ENCODE results near the gene AGK. TPM values are rescaled to one million over a fixed set of nuclear protein-coding genes. Genes with fewer than 3 reads are reported as not detected.

The AGK gene
- total and polyA plus RNA-seq, 2 of the 8 experiments (the other 6 are each of a cell fraction or from before 2014, with no cell fraction given): 25.8 to 34.0 TPM

DNA sequence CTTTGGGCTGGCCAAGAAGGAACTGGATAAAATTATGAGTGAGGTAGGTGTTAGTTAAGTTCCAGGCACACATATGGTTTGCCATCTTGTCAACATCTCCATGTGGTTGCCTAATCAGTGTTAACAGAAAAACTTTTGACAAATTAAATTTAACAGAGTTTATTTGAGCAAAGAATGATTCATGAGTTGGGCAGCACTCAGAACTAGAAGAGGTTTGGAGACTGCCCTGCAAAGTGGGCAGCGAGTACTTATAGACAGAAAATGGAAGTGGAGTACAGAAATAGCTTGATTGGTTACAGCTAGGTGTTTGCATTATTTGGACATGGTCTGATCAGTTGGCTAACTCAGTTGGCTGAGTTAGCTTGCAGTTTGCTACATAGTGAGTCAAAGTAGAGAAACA lies 37.5 kb upstream of the AGK start:
- H2BK12ac ChIP-seq (ENCODE audit: low read depth, low read length): no peak overlapping the region
- peaks cover 0 to 14% (median 9%) of the 10 kb centered on the region in 4 experiments; a peak in 4 of 7 replicates for H3K27me3 ChIP-seq (replicated peaks in 1 of 4; ENCODE audit: control insufficient read depth in 3 of 4, extremely low read depth in 1 of 4, insufficient read depth in 3 of 4, low read length in 3 of 4)
- no peak overlapping the region for H3K27ac ChIP-seq (ENCODE audit: low read depth, low read length)
- no peak overlapping the region for H4K91ac ChIP-seq (replicated peaks; ENCODE audit: insufficient read length, low read length)
- 83% methylated on average over 1 of the region's 1 CpG; no CpG with 5 or more reads in 1 of the 2 experiments for WGBS, 2 experiments (ENCODE audit: extremely low coverage in 1 of 2, insufficient coverage in 1 of 2, insufficient read length in 1 of 2, insufficient replicate concordance in 2 of 2, low coverage in 1 of 2, low lambda C conversion rate in 2 of 2, missing lambda C conversion rate in 1 of 2)
- H4K8ac ChIP-seq (ENCODE audit: extremely low read depth, insufficient read depth, low read length): no peak overlapping the region
- H2BK15ac ChIP-seq (ENCODE audit: low read length): no peak overlapping the region
- H3K9me3 ChIP-seq (ENCODE audit: insufficient read depth in 2 of 2, low read depth in 1 of 2, low read length in 1 of 2): peaks cover 4 to 9% of the 10 kb centered on the region in 2 experiments; a peak in 1 of 4 replicates
- H2BK120ac ChIP-seq (replicated peaks; ENCODE audit: low read depth, low read length): no peak overlapping the region
- H2BK5ac ChIP-seq (ENCODE audit: low read depth, low read length): no peak overlapping the region
- no peaks in the 10 kb centered on the region for H3K79me1 ChIP-seq (ENCODE audit: low read depth, low read length)
- H3K4ac ChIP-seq (replicated peaks; ENCODE audit: insufficient read length, low read depth, low read length): no peak overlapping the region
- no peak overlapping the region for H3K14ac ChIP-seq (ENCODE audit: insufficient read length)
- H4K5ac ChIP-seq (ENCODE audit: insufficient read length, low read depth, low read length): no peak overlapping the region
- no peaks in the 10 kb centered on the region for H4K20me1 ChIP-seq (replicated peaks in 1 of 2; ENCODE audit: control insufficient read depth in 1 of 2, insufficient read depth in 2 of 2, low read length in 2 of 2)
- DNase-seq (ENCODE audit: low read depth in 1 of 2, low spot score in 2 of 2) (no peak), FAIRE-seq (no peak)
- no peaks in the 10 kb centered on the region for H3K79me2 ChIP-seq (ENCODE audit: control insufficient read depth in 1 of 2, insufficient read depth in 2 of 2, low read length in 2 of 2)
- no peak overlapping the region for H3K4me2 ChIP-seq (ENCODE audit: insufficient read depth in 1 of 2, low read depth in 2 of 2, low read length in 2 of 2)
- peaks cover 7% of the 10 kb centered on the region for H3K23me2 ChIP-seq (ENCODE audit: low read depth, low read length)
- CTCF ChIA-PET (ENCODE audit: partially characterized antibody): interaction anchor here (1.8 kb wide), 1 partner anchor 141 kb away, joined by 4 read pairs; no protein-coding TSS in a partner anchor
- peaks cover 0 to 7% (median 0%) of the 10 kb centered on the region in 4 experiments; a peak in 1 of 8 replicates for H3K36me3 ChIP-seq (ENCODE audit: control insufficient read depth in 2 of 4, insufficient read depth in 4 of 4, low read length in 3 of 4)
- POLR2A ChIA-PET (ENCODE audit: partially characterized antibody): no interaction called here
- peaks cover 3 to 14% (median 6%) of the 10 kb centered on the region in 4 experiments; a peak in 5 of 7 replicates for H3K4me1 ChIP-seq (replicated peaks in 1 of 4; ENCODE audit: control insufficient read depth in 3 of 4, insufficient read depth in 4 of 4, low read length in 3 of 4)
- no peak overlapping the region for H3K9ac ChIP-seq (replicated peaks in 1 of 4; ENCODE audit: extremely low read depth in 1 of 4, low read depth in 3 of 4, low read length in 3 of 4)
- no peak overlapping the region for H3K4me3 ChIP-seq (ENCODE audit: extremely low read depth in 1 of 4, insufficient read depth in 2 of 4, low read depth in 3 of 4, low read length in 4 of 4)
- H2BK20ac ChIP-seq (ENCODE audit: low read length): no peak overlapping the region
- no peak overlapping the region for H2AK5ac ChIP-seq (ENCODE audit: low read depth, low read length)
- no peak overlapping the region for H3K56ac ChIP-seq (replicated peaks; ENCODE audit: insufficient read length, low read depth, low read length)
- H3K18ac ChIP-seq (ENCODE audit: extremely low read depth, low read length): no peak overlapping the region
- H3K23ac ChIP-seq (ENCODE audit: insufficient read length): no peak overlapping the region
- no peak overlapping the region for H2AFZ ChIP-seq (ENCODE audit: low read length)
- TF ChIP-seq POLR2AphosphoS5 (IDR thresholded peaks at IDR 0.05; ENCODE audit: low read depth, low read length): no peak
- TF ChIP-seq BCL11A (IDR thresholded peaks at IDR 0.05; ENCODE audit: low read depth in 2 of 2, low read length in 2 of 2): no peak
- TF ChIP-seq SUZ12 (IDR thresholded peaks at IDR 0.05; ENCODE audit: low read length): no peak
- TF ChIP-seq BRCA1 (IDR thresholded peaks at IDR 0.05; ENCODE audit: low read depth, low read length): no peak
- no peak for TF ChIP-seq ATF2 (IDR thresholded peaks at IDR 0.05; ENCODE audit: low read length)
- TF ChIP-seq, protein P1, sequence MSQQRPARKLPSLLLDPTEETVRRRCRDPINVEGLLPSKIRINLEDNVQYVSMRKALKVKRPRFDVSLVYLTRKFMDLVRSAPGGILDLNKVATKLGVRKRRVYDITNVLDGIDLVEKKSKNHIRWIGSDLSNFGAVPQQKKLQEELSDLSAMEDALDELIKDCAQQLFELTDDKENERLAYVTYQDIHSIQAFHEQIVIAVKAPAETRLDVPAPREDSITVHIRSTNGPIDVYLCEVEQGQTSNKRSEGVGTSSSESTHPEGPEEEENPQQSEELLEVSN (IDR thresholded peaks at IDR 0.05): no peak
- no peak for TF ChIP-seq GTF2F1 (IDR thresholded peaks at IDR 0.05; ENCODE audit: borderline replicate concordance, low read depth, low read length)
- TF ChIP-seq, protein P2, sequence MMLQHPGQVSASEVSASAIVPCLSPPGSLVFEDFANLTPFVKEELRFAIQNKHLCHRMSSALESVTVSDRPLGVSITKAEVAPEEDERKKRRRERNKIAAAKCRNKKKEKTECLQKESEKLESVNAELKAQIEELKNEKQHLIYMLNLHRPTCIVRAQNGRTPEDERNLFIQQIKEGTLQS (IDR thresholded peaks at IDR 0.05; ENCODE audit: insufficient read depth, low read depth, low read length): no peak
- no peak for TF ChIP-seq SP2 (IDR thresholded peaks at IDR 0.05; ENCODE audit: low read length)
- no peak for TF ChIP-seq ZNF274 (IDR thresholded peaks at IDR 0.05; ENCODE audit: borderline replicate concordance, extremely low read depth, low read length)
- no peak for TF ChIP-seq HDAC6 (IDR thresholded peaks at IDR 0.05; ENCODE audit: low read depth, low read length)
